Suprapubic skin (tissue), 4 donors: ENCODE results near the gene PRRC2B. TPM values are rescaled to one million over a fixed set of nuclear protein-coding genes. Genes with fewer than 3 reads are reported as not detected.
A peak's percentile ranks its signal among the peaks of the same experiment; 100 is the strongest.

Experiments used
- DNase-seq, 2 donors: peaks; one replicate each; pipeline ENCODE4 v3.0.0-alpha.2; 2019; ENCODE audit warnings: low spot score in 2 of 2
- H3K27ac ChIP-seq: fragments of 200-600 bp; sonication (generic); one replicate; pipeline ENCODE4 v1.5.1; 2019
- H3K27me3 ChIP-seq: fragments of 200-600 bp; sonication (generic); one replicate; pipeline ENCODE4 v1.5.1; 2019
- H3K36me3 ChIP-seq: fragments of 200-600 bp; sonication (generic); one replicate; pipeline ENCODE4 v1.5.1; 2019
- H3K4me1 ChIP-seq: fragments of 200-600 bp; sonication (generic); one replicate; pipeline ENCODE4 v1.5.1; 2019
- H3K4me3 ChIP-seq: fragments of 200-600 bp; sonication (generic); one replicate; pipeline ENCODE4 v1.5.1; 2019; ENCODE audit warnings: mild to moderate bottlenecking
- H3K9me3 ChIP-seq: fragments of 200-600 bp; sonication (generic); one replicate; pipeline ENCODE4 v1.5.1; 2019
- CTCF ChIP-seq, 2 donors: fragments of 200-600 bp in 1 of 2; fragments of 450-650 bp in 1 of 2; sonication (generic) in 1 of 2; IDR thresholded peaks; one replicate each; pipeline ENCODE4 v1.5.1; 2016 to 2019; ENCODE audit warnings: antibody characterized with exemption in 2 of 2, mild to moderate bottlenecking in 1 of 2, moderate library complexity in 1 of 2
- EP300 ChIP-seq: sonication (generic); formaldehyde crosslinking; IDR thresholded peaks from one replicate; pipeline ENCODE4 v1.6.1; 2017; ENCODE audit warnings: antibody characterized with exemption
- POLR2A ChIP-seq, 2 donors: fragments of 450-650 bp; IDR thresholded peaks; one replicate each; pipeline ENCODE4 v1.6.1; 2017; ENCODE audit warnings: antibody characterized with exemption in 2 of 2, mild to moderate bottlenecking in 2 of 2, moderate library complexity in 2 of 2
- POLR2AphosphoS5 ChIP-seq, 3 donors: sonication (generic); formaldehyde crosslinking; IDR thresholded peaks; one replicate each; pipeline ENCODE4 v1.6.1; 2017; ENCODE audit warnings: antibody characterized with exemption in 3 of 3
- WGBS: methylation state at CpG from one replicate; pipeline ENCODE4 v1.1.5; 2018; 5-methylcytosine and 5-hydroxymethylcytosine counted together
- total RNA-seq, 4 donors: library from RNA; depleted of rRNA; stranded (reverse); fragments of >200 nt; gene quantifications; one replicate each; pipeline ENCODE4 v1.1.0, GENCODE V29; 2016

The PRRC2B gene
- total RNA-seq, 4 donors from 2014 or later, result 153 to 286 (median 240) TPM

GRCh38 chr9:131396626-131397025, 2.7 kb downstream of the PRRC2B start:
- H3K4me1 ChIP-seq, result peaks cover 73% of the 10 kb centered on the region
- no peak for TF ChIP-seq POLR2AphosphoS5 (IDR thresholded peaks at IDR 0.05)
- TF ChIP-seq CTCF (IDR thresholded peaks at IDR 0.05), result no peak
- TF ChIP-seq POLR2A (IDR thresholded peaks at IDR 0.05), result no peak
- no peak for TF ChIP-seq EP300
- no peak for DNase-seq
- no peaks in the 10 kb centered on the region for H3K36me3 ChIP-seq
- H3K27me3 ChIP-seq, result no peaks in the 10 kb centered on the region
- WGBS, result 42% methylated on average over 3 of the region's 3 CpGs
- H3K27ac ChIP-seq, result peak overlapping the region; percentile 97
- no peaks in the 10 kb centered on the region for H3K9me3 ChIP-seq
- peak overlapping the region; percentile 82 for H3K4me3 ChIP-seq

DNA sequence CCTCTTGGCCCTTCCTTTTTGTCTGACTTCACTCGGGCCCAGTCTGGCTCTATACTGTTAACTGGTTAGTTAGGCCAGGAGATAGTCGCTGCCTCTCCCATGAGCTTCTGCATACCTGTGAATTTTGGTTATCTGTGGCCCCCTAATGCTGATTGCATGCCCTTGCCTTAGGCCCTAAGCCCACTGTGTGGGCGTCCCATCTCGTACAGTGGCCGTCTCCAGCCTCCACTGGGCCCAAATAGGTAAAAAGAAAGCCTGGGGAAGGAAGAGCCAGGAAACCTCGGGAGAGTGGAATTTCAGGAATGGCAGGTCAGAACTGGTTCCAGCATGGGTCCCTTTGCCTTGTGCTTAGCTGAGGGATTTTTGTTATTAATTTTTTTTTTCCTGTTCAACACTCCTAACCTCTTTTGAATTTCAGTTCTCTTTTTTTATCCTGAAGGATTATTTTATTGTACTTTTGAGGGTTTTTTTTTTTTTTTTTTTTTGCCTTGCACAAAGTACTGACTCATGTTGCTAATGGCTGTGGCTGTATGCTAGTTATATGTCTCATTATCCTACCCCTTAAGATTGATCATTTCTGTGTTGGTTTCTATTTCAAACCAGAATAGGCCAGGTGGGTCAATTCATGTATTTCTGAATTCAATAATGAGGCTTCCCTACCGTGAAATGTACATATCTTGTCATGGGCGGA, 3.4 kb downstream of the PRRC2B start:
- H3K9me3 ChIP-seq, result no peaks in the 10 kb centered on the region
- DNase-seq, result no peak
- 31% methylated on average over 8 of the region's 8 CpGs for WGBS
- peaks cover 79% of the 10 kb centered on the region for H3K4me1 ChIP-seq
- peak overlapping the region; percentile 97 for H3K27ac ChIP-seq
- no peaks in the 10 kb centered on the region for H3K27me3 ChIP-seq
- TF ChIP-seq POLR2A (IDR thresholded peaks at IDR 0.05), result no peak
- TF ChIP-seq EP300, result no peak
- no peak for TF ChIP-seq CTCF (IDR thresholded peaks at IDR 0.05)
- no peak for TF ChIP-seq POLR2AphosphoS5 (IDR thresholded peaks at IDR 0.05)
- H3K36me3 ChIP-seq, result no peaks in the 10 kb centered on the region
- H3K4me3 ChIP-seq, result peak overlapping the region; percentile 82

DNA sequence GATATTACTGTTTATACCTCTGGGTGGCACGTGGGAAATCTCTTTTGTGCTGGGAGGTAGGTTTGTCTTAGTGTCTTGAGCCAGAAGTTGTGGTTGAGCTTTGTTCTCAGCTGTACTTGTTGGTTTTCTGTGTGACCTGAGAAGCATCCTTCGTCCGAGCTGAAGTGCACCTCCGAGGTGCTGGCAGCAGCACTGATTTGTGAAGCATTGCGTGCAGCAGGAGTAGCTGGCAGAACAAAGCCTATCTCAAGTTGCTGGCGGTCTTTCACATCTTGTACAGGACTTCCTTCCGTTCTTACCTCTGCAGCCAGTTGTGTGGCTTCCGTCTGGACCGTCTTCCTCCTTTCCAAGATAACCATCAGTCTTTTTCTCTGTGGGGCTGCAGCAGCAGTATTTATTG, 4.3 kb downstream of the PRRC2B start:
- H3K27me3 ChIP-seq, result no peaks in the 10 kb centered on the region
- H3K9me3 ChIP-seq, result no peaks in the 10 kb centered on the region
- H3K4me3 ChIP-seq, result peak overlapping the region; percentile 82
- no peak for DNase-seq
- TF ChIP-seq EP300 (no peak), POLR2AphosphoS5 (IDR thresholded peaks at IDR 0.05) (no peak), POLR2A (IDR thresholded peaks at IDR 0.05) (no peak), CTCF (IDR thresholded peaks at IDR 0.05) (no peak)
- 20% methylated on average over 9 of the region's 9 CpGs for WGBS
- peaks cover 84% of the 10 kb centered on the region for H3K4me1 ChIP-seq
- peak overlapping the region; percentile 97 for H3K27ac ChIP-seq
- H3K36me3 ChIP-seq, result no peaks in the 10 kb centered on the region

GRCh38 chr9:131399972-131400371, 6.1 kb downstream of the PRRC2B start:
- Histone ChIP-seq H3K4me1 (peaks cover 94% of the 10 kb centered on the region), H3K27ac (no peak overlapping the region)
- 84% methylated on average over 7 of the region's 7 CpGs for WGBS

More at GRCh38 chr9:131399972-131400371, 6.1 kb downstream of the PRRC2B start:
- Histone ChIP-seq H3K27me3 (no peaks in the 10 kb centered on the region), H3K4me3 (no peak overlapping the region), H3K9me3 (no peaks in the 10 kb centered on the region), H3K36me3 (no peaks in the 10 kb centered on the region)
- TF ChIP-seq POLR2A (IDR thresholded peaks at IDR 0.05) (no peak), POLR2AphosphoS5 (IDR thresholded peaks at IDR 0.05) (no peak), CTCF (IDR thresholded peaks at IDR 0.05) (no peak), EP300 (no peak)
- DNase-seq, result no peak
